CD4-positive, alpha-beta T cell treated with Interleukin-2 at 100 ng/mL for 4 hours (primary cell): ENCODE measurements around the gene SHROOM2.
"Not testable (repeated sequence)": the region's sequence is repeated elsewhere in the genome, so short reads cannot be mapped to it uniquely, and the experiment has no call there.

ENCODE experiments used
- DNase-seq: peaks from one replicate; pipeline ENCODE4 v3.0.0-alpha.2; 2020; ENCODE audit warnings: low spot score

SHROOM2 gene

DNA sequence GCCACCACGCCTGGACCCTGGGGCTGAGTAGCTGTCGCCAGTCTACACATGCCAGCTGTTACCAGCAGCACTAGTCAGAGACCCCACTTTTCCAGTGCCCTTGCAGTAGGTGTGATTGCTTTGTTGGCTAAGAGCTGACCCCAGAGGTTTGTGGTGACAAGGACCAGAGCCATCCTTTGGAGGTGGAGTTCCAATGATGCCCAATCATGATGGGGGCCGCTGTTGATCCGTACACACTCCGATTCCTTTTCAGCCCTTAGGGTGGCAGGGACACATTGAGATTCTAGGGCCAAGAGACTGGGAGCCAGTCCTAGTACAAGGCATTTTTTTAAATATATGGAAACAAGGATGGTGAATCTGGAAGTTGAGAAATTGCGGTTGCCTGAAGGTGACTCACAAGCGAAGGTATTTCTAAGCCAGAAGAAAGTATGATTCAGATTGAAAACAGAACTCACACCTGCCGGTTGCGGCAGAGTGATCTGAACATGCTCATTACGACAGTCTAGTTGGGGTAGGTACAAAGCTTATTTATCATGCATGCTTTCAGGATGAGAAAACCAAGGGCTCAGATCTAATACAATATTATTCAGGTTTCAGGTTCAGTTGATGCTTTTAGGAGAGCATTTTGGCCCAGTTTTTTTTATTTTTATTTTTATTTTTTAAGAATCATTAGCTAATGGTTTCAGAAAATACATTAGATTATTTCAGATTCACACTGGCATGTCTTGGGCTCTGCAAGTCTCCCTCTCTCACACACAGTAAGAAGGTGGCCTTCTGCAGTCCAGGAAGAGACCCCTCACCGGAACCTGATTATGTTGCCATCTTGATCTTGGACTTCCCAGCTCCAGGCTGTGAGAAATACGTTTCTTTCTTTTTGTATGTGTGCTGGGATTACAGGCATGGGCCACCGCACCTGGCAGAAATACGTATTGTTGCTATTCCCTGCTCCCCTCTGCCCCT is 43.4 kb downstream of the SHROOM2 start:
- no peak for DNase-seq

DNA sequence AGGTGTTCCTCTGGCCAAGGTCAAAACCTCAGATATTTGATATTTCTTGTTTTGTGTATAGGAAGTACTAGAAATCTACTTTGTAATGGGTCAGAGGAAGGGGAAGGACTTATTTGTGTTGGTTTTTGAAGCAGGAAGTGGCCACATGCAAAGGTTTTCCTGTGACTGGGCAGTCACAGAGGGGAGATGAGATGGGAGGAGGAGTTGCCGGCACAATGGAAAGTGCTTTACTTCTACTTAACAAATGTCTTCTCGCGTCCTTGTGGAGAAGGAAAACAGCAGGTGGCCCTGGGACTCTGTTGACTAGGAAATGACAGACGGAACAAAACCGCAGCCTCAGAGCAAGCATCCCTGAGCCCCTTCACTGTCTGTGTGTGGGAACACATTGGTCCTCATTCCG is 46.6 kb downstream of the SHROOM2 start:
- DNase-seq: no peak

DNA sequence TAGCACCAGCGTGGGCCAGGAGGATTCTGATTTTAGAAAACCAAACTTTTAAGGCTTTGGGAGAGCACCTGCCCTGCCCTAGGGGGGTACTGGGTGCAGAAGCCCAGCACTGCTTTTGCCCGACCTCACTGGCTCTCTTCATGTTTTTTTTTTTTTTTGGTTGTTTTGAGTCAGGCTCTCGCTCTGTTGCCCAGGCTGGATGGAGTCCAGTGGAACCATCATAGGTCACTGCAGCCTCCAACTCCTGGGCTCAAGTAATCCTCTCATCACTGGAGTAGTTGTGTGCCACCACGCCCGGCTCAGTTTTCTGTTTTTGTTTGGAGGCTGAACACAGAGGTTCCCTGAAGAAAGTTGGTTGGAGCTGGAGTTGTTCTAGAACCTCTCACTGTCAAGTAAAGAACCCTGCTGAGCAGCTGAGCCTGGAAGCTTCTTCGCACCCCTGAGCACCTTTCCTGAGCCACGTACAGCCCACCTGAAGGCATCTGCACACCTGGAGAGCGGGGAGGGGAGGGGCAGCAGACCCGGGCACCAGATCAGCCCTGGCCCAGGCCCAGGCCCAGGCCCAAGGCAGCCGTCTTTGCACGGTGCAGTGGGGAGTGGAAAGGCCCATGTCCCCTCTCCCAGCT is 49.5 kb downstream of the SHROOM2 start:
- no peak for DNase-seq

DNA sequence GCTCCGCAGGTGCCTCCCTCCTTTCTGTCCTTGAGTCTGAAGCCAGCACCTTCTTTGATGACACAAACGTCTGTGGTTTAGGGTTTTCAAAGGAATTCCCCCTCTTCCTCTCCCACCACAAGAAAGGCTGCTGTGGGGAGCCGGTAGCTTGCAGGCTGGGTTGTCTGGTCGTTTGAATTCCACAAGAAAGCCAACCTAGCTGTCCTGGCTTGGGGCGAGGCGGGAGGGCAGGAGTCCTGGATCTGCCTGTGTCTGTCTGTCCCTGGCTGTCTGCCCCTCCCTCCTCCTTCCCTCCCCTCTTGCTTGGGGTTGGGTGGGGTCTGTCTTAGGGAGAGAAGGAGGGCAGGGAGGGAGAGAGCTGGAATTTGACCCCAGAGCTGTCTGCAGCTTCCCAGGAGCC is 56.3 kb downstream of the SHROOM2 start:
- no peak for DNase-seq

DNA sequence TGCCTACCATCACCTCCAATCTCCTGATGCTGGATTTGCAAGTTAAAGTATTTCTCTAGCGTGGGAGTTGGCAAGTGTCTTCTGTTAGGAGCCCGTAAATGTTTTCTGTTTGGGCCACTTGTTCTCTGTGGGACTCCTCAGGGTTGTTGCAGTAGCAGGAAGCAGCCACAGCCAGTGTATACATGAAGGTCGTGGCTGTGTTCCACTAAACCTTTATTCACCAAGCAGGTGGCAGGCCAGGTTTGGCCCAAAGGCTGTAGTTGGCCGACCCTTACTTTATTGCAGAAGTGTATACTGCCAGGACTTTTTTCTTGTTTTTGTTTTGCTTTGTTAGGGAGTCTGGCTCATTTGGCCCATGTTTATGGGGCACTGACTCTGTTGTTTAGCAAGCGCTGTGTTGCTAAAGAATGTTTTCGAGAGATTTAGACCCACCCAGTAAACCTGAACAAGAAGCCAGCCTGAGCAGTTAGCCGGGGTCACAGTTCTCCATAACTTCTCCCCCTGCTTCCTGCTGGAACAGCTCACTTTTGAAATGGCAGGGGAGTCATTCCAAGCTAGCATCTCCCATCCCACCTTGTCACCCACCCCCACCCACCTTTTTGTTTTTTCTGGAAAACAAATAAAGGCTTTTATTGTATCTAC is 58.8 kb downstream of the SHROOM2 start:
- no peak for DNase-seq

DNA sequence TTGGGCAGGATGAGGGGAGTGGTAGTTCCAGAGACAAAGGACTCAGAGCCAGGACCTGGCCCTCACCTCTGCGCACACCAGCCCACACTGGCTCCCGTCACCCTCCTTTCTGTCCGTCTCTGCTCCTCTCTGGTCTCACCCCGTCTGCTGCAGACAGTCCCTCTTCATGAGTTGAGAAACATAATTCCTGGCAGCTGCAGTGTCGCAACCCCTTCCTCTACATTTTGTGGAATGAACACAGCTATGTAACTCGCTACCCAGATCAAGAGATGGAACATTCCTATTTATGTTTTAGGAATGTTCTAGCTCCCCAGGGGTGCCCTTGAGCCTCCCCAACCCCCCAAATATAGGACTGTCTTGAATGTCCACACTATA is 59.3 kb downstream of the SHROOM2 start:
- no peak for DNase-seq

DNA sequence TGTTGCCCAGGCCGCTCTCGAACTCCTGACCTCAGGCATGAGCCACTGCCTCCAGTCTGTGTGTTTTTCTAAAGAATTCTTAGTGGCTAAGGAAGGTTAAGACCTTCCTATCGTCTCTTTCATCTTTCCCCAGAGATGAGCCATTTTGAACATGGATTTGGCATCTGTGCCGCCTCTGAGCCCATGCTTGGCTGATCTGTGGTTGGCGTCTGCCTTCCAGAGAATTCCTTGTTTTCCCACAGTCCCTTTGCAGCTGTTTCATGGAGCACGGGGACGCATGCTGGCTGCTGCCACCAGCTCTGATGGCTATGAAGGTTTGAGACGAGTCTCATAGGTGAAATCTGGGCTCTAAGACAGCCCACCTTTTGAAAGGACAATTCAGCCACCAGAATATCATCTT is 60.4 kb downstream of the SHROOM2 start:
- DNase-seq: no peak

DNA sequence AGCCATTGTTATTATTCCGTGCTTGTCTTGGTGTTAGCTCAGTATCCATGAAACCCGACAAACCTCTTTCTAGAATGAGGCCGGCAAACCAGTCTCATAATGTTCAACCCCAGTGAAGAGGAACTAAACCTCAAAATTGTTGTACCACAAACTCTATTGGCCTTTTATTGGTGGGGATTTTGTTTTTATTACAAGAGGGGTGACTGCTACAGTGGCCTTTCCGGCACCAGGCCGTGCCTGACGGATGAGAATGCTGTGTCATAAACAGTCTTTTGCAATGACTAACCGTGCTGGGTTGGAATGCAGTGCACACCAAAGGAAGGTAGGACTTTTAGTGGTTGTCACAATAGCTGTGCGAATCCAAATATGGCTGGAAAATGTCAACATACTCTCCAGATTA is 60.8 kb downstream of the SHROOM2 start:
- no peak for DNase-seq

DNA sequence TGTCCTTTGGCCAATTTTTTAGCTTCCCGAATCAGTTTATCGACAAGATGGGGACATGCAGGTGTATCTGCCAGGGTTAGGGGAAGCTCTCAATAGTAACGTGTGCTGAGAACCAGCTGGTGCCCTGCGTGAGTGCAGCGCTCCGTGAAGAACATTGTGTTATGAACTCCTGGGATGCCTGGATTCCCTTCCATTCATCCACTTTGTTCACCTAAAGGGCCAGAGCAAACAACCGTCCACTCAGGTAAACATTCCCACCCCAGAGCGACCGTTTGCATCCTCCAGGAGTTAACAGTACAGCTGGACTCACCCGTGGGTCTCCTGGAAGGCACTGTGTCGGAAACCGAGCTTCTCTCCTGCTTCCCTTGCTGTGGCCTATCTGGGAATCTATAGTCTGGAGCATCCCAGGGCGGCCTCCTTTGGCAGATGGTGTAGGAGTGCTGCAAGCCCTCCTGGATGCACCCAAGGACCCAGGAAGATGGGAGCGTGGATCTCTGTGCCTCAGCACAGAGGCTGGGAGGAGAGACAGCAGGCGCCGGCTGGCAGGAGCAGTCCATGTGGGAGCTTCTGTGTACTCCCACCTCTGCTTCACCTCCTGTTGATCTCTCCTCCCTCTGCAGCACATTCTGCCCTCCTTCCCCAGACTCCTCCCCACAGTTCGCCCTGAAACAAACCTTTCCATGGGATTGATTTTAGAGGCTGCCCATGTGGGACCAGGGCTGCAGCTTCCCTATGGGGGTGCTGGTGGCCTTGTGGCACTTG is 62.7 kb downstream of the SHROOM2 start:
- no peak for DNase-seq

DNA sequence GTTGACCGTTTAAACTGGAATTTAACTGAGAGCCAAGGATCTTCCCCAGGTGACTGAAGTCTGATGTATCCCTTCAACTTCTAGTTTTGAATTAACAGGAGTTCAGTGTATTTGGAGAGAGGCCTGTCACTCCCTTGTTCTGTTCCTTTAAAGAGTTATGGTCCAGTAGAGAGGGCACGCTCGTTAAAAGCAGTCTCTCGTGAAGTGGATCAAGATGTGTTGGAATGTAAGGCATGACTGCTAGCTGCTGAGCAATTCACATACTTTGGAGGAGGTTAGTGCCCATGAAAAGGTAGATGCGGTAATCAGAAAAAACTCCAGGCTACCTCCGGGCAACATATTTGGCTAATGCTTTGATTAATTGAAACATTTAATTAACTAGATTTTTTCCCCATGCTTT is 65.7 kb downstream of the SHROOM2 start:
- no peak for DNase-seq

DNA sequence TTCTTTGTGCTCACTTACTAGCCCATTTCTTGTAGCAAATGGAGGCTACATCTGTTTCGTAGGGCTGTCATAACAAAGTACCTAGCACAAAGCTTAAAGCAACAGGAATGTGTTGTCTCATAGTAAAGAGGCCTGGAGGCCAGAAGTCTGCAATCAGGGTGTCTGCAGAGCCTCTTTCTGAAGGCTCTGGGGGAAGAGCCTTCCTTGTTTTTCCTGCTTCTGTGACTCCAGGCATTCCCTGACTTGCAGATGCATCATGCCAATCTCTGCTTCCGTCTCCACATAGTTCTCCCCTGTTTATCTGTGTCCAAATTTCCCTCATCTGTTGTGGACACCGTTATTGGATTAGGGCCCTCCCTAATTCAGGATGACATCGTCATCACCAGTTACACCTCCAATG is 67.1 kb downstream of the SHROOM2 start:
- no peak for DNase-seq

DNA sequence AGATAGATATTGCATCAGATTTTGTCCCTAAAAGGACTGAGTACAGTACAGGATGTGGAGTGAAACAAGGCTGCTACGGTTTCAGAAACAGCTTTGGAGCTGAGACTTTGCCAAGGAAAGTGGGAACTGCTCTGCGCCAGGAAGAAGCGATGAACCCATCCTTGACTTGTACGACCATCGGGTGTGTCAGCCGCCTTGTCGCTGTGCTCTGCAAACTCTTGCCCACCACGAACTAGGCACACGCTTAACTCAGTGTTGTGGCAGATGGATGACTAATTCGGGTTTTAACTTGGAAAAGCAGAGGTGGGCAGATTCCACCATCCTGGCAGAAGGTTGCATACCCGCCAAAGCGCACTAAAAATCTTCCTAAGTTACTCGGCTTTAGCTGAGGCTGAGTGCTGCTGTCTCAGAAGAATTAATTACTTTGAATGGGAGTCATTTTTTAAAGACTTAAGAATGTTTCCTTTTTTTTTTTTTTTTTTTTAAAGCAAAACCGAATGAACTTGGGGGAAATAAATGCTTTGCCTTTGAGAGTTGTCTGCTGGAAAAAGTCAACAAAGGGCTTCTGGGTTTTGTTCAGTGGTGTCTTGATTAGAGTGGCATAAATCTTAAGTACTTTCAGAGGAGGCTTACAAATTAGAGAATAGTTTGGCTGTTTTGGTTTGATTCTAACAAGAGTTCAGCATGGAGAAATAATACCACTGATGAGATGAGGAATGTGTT is 69.5 kb downstream of the SHROOM2 start:
- no peak for DNase-seq

DNA sequence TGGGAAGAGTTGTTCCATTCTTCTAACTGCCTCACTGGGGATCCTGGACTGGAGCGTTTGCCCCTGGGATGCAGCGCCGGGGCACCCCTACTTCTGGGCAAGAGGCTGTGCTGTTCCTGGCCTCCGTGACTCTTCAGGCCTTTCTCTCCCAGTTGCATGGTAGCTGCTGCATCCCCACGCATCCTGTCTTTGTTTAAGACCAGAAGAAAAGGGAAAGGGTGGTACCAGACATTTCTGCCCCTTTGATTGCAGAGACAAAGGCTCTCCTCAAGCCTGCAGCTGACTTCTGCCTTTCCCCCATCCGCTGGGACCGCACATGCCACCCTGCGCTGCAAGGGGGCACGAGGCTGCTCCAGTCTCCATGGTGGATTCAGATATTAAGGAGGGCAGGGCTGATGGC is 70.4 kb downstream of the SHROOM2 start:
- no peak for DNase-seq

DNA sequence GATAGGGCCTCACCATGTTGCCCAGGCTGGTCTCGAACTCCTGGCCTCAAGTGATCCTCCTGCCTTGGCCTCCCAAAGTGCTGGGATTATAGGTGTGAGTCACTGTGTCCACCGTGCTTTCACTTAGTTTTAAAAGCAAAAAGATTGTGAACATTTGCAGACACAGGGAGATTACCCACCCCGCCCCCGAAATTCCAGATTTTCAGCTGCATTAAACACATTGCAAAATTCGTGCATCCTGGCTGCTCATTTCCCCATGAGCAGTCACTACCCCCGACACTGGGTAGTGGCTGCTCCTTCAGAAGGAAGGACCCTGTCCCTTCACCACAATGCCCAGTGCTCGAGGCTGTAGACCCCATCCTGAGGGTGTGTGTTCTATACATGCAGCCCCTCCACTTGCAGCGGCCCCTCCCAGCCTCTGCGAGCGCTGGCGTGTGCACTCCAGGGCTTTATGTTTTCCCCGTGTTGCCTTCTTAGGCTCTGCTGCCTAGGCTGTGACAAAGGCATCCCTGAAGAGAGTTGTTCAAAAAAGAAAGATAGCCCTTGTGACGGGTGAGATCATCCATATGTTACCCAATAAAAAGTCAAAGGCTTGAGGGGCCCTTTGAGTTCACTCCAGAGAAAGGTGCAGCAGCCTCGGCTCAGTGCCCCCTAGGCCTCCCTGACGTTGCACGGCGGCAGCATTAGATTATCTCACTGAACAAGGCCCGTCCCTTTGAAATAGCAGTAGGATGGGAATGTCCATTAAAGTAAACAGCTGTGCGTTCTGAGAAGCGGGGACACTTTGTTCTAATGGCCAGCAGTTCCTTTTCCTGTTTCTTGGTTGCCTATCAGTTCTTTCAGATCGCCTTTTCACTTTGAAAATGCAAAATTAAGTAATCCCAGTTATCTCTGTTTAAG is 71.6 kb downstream of the SHROOM2 start:
- DNase-seq: no peak

DNA sequence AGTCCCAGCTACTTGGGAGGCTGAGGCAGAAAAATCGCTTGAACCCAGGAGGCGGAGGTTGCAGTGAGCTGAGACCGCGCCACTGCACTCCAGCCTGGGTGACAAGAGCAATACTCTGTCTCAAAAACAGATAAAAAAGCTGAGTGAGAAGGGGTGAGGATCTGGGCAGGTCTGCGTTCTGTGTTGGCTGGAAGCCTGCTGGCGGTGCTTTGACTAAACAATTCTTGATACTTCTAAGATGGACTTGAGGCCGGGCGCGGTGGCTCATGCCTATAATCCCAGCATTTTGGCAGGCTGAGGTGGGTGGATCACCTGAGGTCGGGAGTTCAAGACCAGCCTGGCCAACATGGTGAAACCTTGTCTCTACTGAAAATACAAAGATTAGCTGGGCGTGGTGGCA is 72.5 kb downstream of the SHROOM2 start:
- DNase-seq: not testable (repeated sequence)

DNA sequence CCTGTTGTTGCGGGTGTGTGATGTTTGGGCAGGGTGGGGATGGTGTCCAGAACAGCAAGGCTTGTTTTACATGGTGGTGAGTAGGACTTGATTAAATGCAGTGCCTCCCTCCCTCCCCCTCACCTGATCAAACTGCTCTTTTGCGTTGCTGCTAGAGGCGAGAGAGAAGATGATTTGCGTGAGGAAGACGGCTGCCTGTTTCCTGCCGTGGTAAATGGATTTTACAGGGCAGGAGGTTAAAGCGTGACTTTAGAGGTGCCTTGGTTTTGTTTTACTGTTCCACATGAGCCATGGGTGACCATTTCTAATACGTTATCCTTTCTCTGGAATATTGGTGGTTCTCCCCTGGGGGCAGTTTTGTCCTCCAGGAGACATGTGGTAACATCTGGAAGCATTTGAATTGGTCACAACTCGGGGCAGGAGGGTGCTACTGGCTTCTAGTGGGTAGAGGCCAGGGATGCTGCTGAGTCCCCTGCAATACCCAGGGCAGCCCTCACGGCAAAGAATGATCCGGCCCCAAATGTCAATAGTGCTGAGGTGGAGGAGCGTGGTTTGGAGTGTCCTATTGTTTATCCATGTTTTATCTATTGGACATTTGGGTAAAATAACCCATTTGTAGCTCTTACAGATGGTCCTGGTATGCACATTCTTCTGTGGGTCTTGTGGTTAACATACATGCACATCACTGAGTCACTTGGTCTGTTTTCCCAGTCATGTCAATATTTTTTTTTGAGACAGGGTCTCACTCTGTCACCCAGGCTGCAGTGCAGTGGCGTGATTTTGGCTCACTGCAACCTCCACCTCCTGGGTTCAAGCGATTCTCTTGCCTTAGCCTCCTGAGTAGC is 73.7 kb downstream of the SHROOM2 start:
- DNase-seq: no peak

DNA sequence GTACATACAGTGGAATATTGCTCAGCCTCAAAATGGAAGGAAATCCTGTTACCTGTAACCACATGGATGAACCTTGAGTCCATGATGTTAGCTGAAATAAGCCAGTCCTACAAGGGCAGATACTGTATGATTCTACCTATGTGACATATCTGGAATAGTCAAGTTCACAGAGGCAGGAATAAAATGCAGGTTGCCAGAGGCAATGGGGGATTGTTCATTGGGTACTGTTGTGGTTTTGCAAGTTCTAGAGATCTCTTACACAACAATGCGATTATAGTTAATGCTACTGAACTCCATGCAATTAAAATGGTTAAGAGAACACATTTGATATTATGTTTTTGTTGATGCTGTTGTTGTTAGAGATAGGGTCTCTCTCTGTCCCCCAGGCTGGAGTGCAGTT is 74.6 kb downstream of the SHROOM2 start:
- DNase-seq: no peak

DNA sequence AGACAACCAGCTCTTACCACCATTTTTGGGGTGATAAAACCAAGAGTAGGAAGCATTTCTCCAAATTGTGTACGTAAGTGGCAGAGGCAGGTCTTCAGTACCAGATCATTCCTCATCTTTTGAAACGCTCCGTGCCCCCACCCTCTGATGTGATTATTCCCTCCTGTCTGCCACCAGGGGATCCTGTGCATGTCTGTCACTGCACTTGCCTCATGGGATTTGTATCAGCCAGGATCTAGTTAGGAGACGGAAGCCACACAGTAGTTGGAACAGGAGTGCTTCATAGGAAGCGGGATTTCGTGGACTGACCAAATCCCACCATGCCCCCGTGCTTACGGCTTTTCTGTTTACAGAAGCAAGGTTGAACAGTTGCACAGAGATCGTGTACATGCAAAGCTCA is 75.5 kb downstream of the SHROOM2 start:
- no peak for DNase-seq

DNA sequence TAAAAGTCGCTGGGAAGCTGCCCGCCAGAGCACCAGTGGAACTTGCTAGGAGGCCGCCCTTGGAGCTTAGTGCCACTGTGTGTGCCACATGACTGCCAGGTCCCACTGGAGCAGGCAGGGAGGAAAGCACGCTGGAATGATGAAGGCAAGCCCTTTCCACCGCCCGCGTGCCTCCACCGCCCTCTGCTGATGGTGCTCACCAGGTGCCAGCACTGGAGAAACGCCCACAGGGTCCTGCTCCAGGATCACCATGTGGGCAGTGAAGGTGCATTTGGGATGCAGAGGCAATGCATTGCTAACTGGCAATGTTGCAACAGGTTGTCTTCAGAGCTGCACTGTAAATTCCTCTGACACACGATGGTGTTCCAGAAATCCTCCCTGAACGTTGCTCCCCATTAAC is 76.3 kb downstream of the SHROOM2 start:
- DNase-seq: no peak

DNA sequence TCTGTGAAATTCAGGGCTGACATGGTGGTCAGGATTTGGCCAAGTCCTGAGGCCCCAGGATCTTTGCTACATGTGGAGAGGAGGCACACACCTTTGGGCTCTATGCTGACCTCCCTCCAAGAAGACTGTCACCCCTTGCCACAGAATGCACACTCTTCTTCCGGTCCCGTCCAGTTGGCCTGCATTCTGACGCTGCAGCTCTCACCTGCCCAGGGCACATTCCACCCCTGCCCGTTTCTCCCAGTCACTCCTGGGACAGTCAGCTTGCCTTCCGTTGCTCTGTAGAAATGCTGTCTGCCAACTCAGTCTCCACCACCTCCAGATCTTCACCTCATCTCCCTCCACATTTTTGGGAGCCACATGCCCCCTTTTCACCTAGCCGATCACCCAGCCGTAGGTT is 76.7 kb downstream of the SHROOM2 start:
- DNase-seq: no peak
